ENCODE results near the gene COTL1. TPM values are rescaled to one million over a fixed set of nuclear protein-coding genes. Genes with fewer than 3 reads are reported as not detected.

Gene COTL1
- total and polyA plus RNA-seq, 4 donors, result 12.0 to 59.5 (median 23.0) TPM

DNA sequence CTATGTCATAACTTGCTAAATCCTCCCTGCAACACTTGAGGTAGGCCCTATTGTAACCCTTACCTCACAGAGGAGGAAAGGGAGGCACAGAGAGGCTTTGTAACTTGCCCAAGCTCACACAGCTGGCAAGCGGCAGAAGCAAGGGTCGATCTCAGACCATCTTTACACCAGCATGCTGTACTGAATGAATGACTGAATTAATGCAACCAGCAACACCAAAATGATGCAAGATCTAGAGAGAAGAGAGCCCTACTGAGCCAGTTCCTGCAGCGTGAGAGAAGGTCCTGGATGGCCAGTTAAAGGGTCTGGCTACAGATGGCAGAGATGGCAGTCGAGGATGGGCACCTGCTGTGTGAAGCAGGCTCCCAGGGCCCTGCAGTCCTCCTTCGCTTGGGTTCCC lies 22.3 kb upstream of the COTL1 start:
- no peaks in the 10 kb centered on the region for H3K36me3 ChIP-seq (ENCODE audit: control insufficient read depth in 4 of 4, insufficient read depth in 3 of 4, low read depth in 1 of 4, low read length in 3 of 4)
- no peaks in the 10 kb centered on the region for H3K9me3 ChIP-seq (ENCODE audit: control insufficient read depth in 4 of 4, low read length in 3 of 4)
- H3K4me3 ChIP-seq (ENCODE audit: low read depth in 1 of 3, low read length in 3 of 3), result no peak overlapping the region
- H3K27ac ChIP-seq (ENCODE audit: low read depth in 1 of 2, low read length in 2 of 2), result no peak overlapping the region
- 99% methylated on average over 5 of the region's 5 CpGs for WGBS
- H3K9ac ChIP-seq (ENCODE audit: low read depth in 1 of 2, low read length in 2 of 2), result no peak overlapping the region
- peaks cover 0 to 18% (median 10%) of the 10 kb centered on the region in 4 donors for H3K4me1 ChIP-seq (ENCODE audit: control insufficient read depth in 4 of 4, insufficient read depth in 4 of 4, low read length in 3 of 4)
- TF ChIP-seq, protein P1, sequence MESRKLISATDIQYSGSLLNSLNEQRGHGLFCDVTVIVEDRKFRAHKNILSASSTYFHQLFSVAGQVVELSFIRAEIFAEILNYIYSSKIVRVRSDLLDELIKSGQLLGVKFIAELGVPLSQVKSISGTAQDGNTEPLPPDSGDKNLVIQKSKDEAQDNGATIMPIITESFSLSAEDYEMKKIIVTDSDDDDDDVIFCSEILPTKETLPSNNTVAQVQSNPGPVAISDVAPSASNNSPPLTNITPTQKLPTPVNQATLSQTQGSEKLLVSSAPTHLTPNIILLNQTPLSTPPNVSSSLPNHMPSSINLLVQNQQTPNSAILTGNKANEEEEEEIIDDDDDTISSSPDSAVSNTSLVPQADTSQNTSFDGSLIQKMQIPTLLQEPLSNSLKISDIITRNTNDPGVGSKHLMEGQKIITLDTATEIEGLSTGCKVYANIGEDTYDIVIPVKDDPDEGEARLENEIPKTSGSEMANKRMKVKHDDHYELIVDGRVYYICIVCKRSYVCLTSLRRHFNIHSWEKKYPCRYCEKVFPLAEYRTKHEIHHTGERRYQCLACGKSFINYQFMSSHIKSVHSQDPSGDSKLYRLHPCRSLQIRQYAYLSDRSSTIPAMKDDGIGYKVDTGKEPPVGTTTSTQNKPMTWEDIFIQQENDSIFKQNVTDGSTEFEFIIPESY (IDR thresholded peaks at IDR 0.05), result no peak
- TF ChIP-seq TAF1 (conservative IDR thresholded peaks at IDR 0.05) (no peak), RAD21 (IDR thresholded peaks at IDR 0.05) (no peak), REST (IDR thresholded peaks at IDR 0.05) (no peak)
- DNase-seq (ENCODE audit: low spot score), result no peak
- H3K27me3 ChIP-seq (ENCODE audit: control insufficient read depth in 4 of 4, insufficient read depth in 4 of 4, low read length in 3 of 4), result no peaks in the 10 kb centered on the region

GRCh38 chr16:84638231-84638806 lies 20.4 kb upstream of the COTL1 start:
- TF ChIP-seq RAD21 (IDR thresholded peaks at IDR 0.05), result no peak
- TF ChIP-seq RXRA (IDR thresholded peaks at IDR 0.05), result no peak
- TF ChIP-seq REST (IDR thresholded peaks at IDR 0.05), result no peak
- no peak for TF ChIP-seq FOXA1 (IDR thresholded peaks at IDR 0.05)
- TF ChIP-seq NR2F2 (IDR thresholded peaks at IDR 0.05), result no peak
- TF ChIP-seq GABPA (IDR thresholded peaks at IDR 0.05 in 1 of 2, conservative IDR thresholded peaks at IDR 0.05 in 1 of 2), result no peak
- TF ChIP-seq HNF4A (conservative IDR thresholded peaks at IDR 0.05), result no peak
- Histone ChIP-seq H3K27me3 (ENCODE audit: control insufficient read depth in 4 of 4, insufficient read depth in 4 of 4, low read length in 3 of 4) (no peaks in the 10 kb centered on the region), H3K36me3 (ENCODE audit: control insufficient read depth in 4 of 4, insufficient read depth in 3 of 4, low read depth in 1 of 4, low read length in 3 of 4) (no peaks in the 10 kb centered on the region), H3K4me1 (ENCODE audit: control insufficient read depth in 4 of 4, insufficient read depth in 4 of 4, low read length in 3 of 4) (peaks cover 3 to 19% (median 9%) of the 10 kb centered on the region in 4 donors), H3K9me3 (ENCODE audit: control insufficient read depth in 4 of 4, low read length in 3 of 4) (no peaks in the 10 kb centered on the region), H3K4me3 (ENCODE audit: low read depth in 1 of 3, low read length in 3 of 3) (no peak overlapping the region), H3K9ac (ENCODE audit: low read depth in 1 of 2, low read length in 2 of 2) (no peak overlapping the region), H3K27ac (ENCODE audit: low read depth in 1 of 2, low read length in 2 of 2) (no peak overlapping the region)
- WGBS, result 91% methylated on average over 8 of the region's 8 CpGs
- no peak for DNase-seq (ENCODE audit: low spot score)

All from liver (tissue), 9 donors.